Left ventricle myocardium inferior (tissue), 1 donor: ENCODE measurements around the gene IFI30. TPM values are rescaled to one million over a fixed set of nuclear protein-coding genes. Genes with fewer than 3 reads are reported as not detected.

Experiments used
- DNase-seq: peaks from one replicate; pipeline ENCODE4 v3.0.0-alpha.2; 2020
- H3K27ac ChIP-seq: fragments of 200-600 bp; replicated peaks from 2 replicates; pipeline ENCODE4 v1.8.0; 2021
- H3K27me3 ChIP-seq: fragments of 200-600 bp; 2 replicates; pipeline ENCODE4 v1.8.0; 2021; ENCODE audit warnings: low read depth
- H3K36me3 ChIP-seq: fragments of 200-600 bp; 2 replicates; pipeline ENCODE4 v1.8.0; 2021
- H3K4me1 ChIP-seq: fragments of 200-600 bp; 2 replicates; pipeline ENCODE4 v1.8.0; 2021
- H3K4me3 ChIP-seq: fragments of 200-600 bp; 2 replicates; pipeline ENCODE4 v1.8.0; 2021; ENCODE audit warnings: mild to moderate bottlenecking, moderate library complexity
- H3K9me3 ChIP-seq: fragments of 200-600 bp; replicated peaks from 2 replicates; pipeline ENCODE4 v1.8.0; 2021
- intact Hi-C: fragments of 100-400 bp; cut with micrococcal nuclease; formaldehyde crosslinking; loops from one replicate; pipeline ENCODE4 v1.11.0; 2022
- total RNA-seq: library from RNA; stranded (reverse); fragmentation: NEBNext Ultra II Directional; extraction: Animal tissue kit (Norgen Biotek cat#: 25700); gene quantifications from one replicate; pipeline ENCODE4 v1.2.1, GENCODE V29; 2021
- TF ChIP-seq, protein P1 (sequence below): fragments of 200-600 bp; IDR thresholded peaks from 2 replicates; pipeline ENCODE4 v1.8.0; 2021; ENCODE audit warnings: antibody characterized with exemption, mild to moderate bottlenecking, borderline replicate concordance
- donor health status: DM: no; HTN: yes; CAD: no; lungs with severe emphysema.

The IFI30 gene
- total RNA-seq, 1 donor from 2014 or later = 23.3 TPM

DNA sequence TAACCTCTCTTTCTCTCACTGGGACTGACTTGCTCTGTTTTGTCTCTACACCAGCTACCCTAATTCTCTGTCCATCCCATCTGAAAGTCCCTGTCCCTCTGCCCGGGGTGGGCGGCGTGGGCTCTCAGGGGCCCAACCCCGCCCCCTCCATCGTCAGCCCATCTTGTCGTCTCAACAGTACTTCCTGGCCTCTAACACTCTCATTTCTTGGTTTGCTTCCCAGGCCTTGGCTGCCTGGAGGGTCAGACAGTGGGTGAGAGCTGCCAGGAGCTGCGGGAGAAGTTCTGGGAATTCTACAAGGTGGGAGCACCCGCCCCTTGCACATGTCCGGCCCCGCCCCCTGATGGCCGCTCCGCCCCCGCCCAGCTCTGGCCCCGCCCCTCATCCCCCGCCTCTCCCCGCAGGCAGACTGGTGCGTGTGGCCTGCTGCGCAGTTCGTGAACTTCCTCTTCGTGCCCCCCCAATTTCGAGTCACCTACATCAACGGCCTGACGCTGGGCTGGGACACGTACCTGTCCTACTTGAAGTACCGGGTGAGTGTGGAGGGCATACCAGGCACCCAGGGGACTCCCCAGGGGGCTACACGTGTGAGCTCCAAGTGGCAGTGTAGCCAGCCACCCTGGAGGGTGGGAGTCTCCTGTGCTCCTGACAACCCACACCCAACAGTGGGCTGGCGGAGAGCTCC, 21.1 kb downstream of the IFI30 start:
- H3K36me3 ChIP-seq = peaks cover 38% of the 10 kb centered on the region
- H3K27me3 ChIP-seq = no peaks in the 10 kb centered on the region
- H3K9me3 ChIP-seq = no peaks in the 10 kb centered on the region
- peak overlapping the region; percentile 87 for H3K4me3 ChIP-seq
- no peak for DNase-seq
- H3K4me1 ChIP-seq = peaks cover 29% of the 10 kb centered on the region
- no peak overlapping the region for H3K27ac ChIP-seq
- TF ChIP-seq, protein P1, sequence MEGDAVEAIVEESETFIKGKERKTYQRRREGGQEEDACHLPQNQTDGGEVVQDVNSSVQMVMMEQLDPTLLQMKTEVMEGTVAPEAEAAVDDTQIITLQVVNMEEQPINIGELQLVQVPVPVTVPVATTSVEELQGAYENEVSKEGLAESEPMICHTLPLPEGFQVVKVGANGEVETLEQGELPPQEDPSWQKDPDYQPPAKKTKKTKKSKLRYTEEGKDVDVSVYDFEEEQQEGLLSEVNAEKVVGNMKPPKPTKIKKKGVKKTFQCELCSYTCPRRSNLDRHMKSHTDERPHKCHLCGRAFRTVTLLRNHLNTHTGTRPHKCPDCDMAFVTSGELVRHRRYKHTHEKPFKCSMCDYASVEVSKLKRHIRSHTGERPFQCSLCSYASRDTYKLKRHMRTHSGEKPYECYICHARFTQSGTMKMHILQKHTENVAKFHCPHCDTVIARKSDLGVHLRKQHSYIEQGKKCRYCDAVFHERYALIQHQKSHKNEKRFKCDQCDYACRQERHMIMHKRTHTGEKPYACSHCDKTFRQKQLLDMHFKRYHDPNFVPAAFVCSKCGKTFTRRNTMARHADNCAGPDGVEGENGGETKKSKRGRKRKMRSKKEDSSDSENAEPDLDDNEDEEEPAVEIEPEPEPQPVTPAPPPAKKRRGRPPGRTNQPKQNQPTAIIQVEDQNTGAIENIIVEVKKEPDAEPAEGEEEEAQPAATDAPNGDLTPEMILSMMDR = no peak
- intact Hi-C loops = no loop called here

DNA sequence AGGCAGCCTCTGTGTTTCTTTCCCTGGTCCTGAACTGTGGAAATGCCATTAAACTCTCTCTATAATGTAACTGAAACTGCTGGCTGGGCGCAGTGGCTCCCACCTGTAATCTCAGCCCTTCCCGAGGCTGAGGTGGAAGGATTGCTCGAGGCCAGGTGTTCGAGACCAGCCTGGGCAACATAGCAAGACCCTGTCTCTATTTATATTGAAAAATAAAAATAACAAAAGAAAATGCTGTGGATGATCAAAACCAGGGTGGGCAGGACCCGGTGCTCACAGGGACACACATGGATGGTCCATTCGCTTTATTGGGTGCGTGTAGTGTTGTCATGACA, 22.9 kb downstream of the IFI30 start:
- Histone ChIP-seq H3K9me3 (no peaks in the 10 kb centered on the region), H3K27me3 (no peaks in the 10 kb centered on the region), H3K27ac (no peak overlapping the region), H3K36me3 (peaks cover 47% of the 10 kb centered on the region), H3K4me1 (peaks cover 29% of the 10 kb centered on the region), H3K4me3 (no peak overlapping the region)
- intact Hi-C loops = no loop called here
- TF ChIP-seq, protein P1 = no peak
- no peak for DNase-seq

DNA sequence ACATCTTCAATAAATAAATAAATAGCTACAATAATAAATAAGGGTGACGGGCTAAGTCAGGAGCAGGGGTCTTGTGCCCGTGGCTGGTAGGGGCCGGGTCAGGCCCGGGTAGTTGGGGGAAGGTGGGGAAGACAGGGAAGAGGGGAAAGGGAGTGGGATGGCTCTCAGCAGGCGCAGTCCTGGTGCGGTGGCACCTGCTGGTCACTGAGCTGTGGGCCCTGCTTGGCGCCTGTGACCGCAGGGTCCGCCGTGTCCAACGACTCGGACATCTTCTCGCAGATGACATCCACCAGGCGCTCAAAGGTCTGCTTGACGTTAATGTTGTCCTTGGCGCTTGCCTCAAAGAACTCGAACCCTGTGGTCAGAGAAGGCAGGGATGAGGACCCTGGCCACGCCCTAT, 23.7 kb downstream of the IFI30 start:
- Histone ChIP-seq H3K36me3 (peaks cover 51% of the 10 kb centered on the region), H3K27me3 (no peaks in the 10 kb centered on the region), H3K4me3 (no peak overlapping the region), H3K9me3 (no peaks in the 10 kb centered on the region), H3K4me1 (peaks cover 22% of the 10 kb centered on the region), H3K27ac (no peak overlapping the region)
- intact Hi-C loops = no loop called here
- no peak for DNase-seq
- TF ChIP-seq, protein P1 = no peak

DNA sequence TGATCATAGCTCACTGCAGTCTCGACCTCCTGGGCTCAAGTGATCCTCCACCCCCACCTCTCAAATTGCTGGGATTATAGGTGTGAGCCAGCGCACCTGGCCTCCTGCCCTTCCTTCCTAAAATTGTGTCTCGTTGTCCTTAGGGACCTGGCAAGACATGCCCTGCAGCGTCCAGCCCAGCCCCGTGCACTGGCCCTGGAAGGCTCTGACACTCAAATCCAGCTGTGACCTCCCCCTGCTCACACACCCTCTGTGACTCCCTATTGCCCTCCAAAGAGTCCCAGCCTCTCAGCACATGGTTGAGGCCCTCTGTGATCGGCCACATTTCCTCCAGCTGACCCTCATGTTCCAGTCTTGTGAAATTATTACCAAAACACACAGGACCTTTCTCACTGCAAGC, 24.3 kb downstream of the IFI30 start:
- TF ChIP-seq, protein P1 = no peak
- no peaks in the 10 kb centered on the region for H3K9me3 ChIP-seq
- H3K27me3 ChIP-seq = no peaks in the 10 kb centered on the region
- H3K36me3 ChIP-seq = peaks cover 51% of the 10 kb centered on the region
- no peak overlapping the region for H3K4me3 ChIP-seq
- no peak overlapping the region for H3K27ac ChIP-seq
- intact Hi-C loops = no loop called here
- peaks cover 26% of the 10 kb centered on the region for H3K4me1 ChIP-seq
- DNase-seq = no peak

DNA sequence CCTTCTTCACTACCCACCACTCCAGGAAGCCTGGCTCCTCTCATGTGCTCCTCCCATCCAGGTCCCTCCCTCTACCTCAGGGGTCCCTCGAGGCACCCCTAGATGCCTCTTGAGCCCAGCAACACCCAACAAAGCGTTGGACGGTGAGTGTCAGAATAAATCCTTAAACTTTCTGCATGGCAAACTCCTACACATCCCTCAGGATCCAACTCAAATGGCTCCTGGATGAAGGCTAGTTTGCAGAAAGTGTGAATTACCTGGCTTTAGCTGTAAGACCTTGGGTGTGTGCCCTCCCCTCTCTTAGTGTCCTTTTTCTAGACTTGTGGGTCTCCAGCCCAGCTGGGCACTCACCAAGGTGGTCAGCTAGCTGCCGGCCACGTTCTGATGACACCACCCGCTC, 24.8 kb downstream of the IFI30 start:
- H3K36me3 ChIP-seq = peaks cover 51% of the 10 kb centered on the region
- no peak overlapping the region for H3K4me3 ChIP-seq
- intact Hi-C loops = no loop called here
- TF ChIP-seq, protein P1 = no peak
- H3K9me3 ChIP-seq = no peaks in the 10 kb centered on the region
- no peak overlapping the region for H3K27ac ChIP-seq
- no peaks in the 10 kb centered on the region for H3K27me3 ChIP-seq
- no peak for DNase-seq
- H3K4me1 ChIP-seq = peaks cover 28% of the 10 kb centered on the region
